HG02870 (cell line): ENCODE results near the gene WDHD1.
"Not testable (repeated sequence)": the region's sequence is repeated elsewhere in the genome, so short reads cannot be mapped to it uniquely, and the experiment has no call there.

Experiments used
- ATAC-seq: cut with Tn5 transposase; IDR thresholded peaks from one replicate; pipeline ENCODE4 v1.9.1; 2021; ENCODE audit warnings: mild to moderate bottlenecking, moderate library complexity; ENCODE audit not compliant: unreplicated experiment

The WDHD1 gene

GRCh38 chr14:55047301-55048053 lies 20.6 kb upstream of the WDHD1 start:
- ATAC-seq, result no peak

- ATAC-seq, result no peak
Measured at GRCh38 chr14:55045087-55045486, 18.2 kb upstream of the WDHD1 start.

GRCh38 chr14:55043528-55043927 lies 16.6 kb upstream of the WDHD1 start:
- ATAC-seq, result no peak

- ATAC-seq, result no peak
Measured at GRCh38 chr14:55038708-55039107, 11.8 kb upstream of the WDHD1 start.

- not testable (repeated sequence) for ATAC-seq
Measured at GRCh38 chr14:55037995-55038394, 11.1 kb upstream of the WDHD1 start.

DNA sequence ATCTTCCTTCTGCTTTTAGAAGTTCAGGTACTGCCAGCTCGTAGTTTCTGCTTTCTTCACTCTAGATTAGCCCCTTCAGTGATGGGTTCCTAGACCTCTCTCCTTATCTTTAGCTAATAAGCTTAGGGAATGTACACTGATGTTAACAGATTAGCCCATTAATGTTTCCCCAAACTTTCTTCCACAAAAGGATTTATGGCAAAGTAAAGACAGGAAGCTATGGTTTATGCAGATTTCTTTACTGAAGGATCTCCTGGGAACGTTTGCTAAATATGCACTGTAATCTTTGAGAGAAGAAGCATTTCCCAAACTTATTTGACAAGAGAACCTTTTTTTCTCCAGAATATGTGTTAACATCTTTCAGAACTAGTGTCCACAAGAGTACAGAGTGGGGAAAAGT lies 4.3 kb upstream of the WDHD1 start:
- no peak for ATAC-seq

- no peak for ATAC-seq
Measured at GRCh38 chr14:55028476-55028875, 1.6 kb upstream of the WDHD1 start.

- ATAC-seq, result no peak
Measured at GRCh38 chr14:55028066-55028465, 1.2 kb upstream of the WDHD1 start.

DNA sequence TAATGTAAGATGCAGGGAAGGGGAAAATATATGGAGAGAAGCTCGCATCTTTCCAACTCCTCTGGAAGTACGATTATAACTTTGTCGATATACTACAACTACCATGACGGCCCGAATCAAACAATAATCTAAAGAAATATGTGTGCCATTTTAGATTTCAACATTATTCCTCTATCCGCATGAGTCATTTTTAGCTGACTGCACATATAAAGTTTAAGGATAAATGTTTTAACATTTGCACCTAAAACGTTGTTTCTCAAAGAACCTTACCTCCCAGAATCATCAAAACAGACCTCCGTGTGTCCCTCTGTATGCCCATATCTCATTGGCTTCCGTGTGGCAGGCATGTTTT lies 482 bp downstream of the WDHD1 start:
- no peak for ATAC-seq

GRCh38 chr14:55025948-55026347 lies 951 bp downstream of the WDHD1 start:
- ATAC-seq, result no peak

- ATAC-seq, result not testable (repeated sequence)
Measured at GRCh38 chr14:55024365-55024764, 2.5 kb downstream of the WDHD1 start.

DNA sequence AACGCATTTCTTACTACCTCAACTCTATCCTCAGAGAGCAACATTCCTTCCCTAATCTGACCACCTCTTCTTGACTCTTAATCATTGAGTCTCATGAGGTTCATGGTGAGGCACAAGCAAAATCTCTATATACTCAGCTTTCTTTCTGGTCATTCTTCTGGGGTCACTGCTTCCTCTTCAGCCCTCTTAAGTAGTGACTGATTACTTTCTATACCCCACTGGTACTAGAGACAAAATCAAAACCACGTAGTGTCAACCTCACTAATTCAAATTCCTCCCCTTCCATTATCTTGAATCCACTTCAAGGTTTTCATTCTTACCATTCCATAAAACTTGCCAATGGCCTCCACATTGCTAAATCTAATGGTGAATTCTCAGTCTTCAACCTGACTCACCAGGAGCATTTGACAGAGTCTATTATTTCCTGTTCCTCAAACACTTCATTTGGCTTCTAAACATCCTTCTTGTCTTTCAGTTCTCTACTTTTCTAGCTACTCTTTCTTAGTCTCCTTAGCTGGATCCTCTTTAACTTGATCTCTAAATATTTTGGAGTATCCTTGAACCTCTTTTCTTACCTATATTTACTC lies 6.8 kb downstream of the WDHD1 start:
- no peak for ATAC-seq

GRCh38 chr14:55015006-55015405 lies 11.9 kb downstream of the WDHD1 start:
- no peak for ATAC-seq

- ATAC-seq, result no peak
Measured at GRCh38 chr14:55005071-55005470, 21.8 kb downstream of the WDHD1 start.

GRCh38 chr14:55000381-55000780 lies 26.5 kb downstream of the WDHD1 start:
- ATAC-seq, result no peak

DNA sequence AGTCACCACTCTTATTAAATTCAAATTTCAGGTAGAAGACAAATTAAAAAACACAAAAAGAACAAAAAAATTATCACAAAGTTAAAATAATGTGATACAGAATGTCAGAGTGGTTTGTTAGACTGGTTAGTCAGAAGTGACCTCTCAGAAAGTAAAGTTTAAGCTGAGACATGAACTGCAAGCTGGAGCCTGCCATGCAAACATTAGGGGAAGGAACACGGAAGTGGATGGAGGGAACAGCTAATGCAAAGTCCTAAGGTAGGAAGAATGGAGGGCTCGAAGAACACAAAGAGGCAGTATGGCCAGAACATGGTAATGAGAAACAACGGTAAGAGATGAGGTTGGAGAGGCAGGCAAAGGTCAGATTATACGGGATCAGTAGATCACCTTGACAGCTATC lies 41.7 kb downstream of the WDHD1 start:
- no peak for ATAC-seq

DNA sequence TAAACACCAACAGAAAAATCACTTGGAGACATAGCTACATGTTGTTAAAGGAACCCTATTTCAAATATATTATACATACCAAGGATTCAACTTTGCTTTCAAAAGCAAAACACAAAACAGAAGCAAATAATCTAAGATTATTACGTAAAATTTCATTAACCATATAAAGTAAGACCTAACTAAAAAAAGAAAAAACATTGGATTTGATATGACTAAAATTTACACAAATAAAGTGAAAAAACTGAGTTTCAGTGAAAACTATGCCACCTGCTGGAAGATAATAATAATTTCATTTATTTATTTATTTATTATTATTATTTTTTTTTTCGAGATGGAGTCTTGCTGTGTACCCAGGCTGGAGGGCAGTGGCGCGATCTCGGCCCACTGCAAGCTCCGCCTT lies 45.2 kb downstream of the WDHD1 start:
- no peak for ATAC-seq

- ATAC-seq, result no peak
Measured at GRCh38 chr14:54979039-54979438, 47.9 kb downstream of the WDHD1 start.

GRCh38 chr14:54976316-54976715 lies 50.6 kb downstream of the WDHD1 start:
- no peak for ATAC-seq

DNA sequence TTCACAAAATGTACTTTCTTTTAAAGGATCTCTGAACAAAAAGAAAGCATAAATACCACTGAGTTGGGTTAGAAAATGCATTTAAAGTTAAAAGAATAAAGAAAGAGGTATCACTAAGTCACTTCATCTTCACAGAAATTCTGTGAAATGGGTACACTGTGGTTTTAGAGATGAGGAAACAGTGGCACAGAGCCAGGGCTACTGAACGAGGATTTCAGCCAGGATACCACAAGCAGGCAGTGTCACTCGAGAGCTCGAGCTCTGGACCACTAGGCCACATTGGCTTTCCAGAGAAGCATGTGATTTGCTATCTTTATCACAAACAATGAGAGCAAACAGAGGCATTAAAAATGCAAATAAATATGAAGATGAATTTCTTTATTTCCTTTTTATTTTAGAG lies 51.0 kb downstream of the WDHD1 start:
- ATAC-seq, result no peak

- ATAC-seq, result no peak
Measured at GRCh38 chr14:54974788-54975414, 52.0 kb downstream of the WDHD1 start.

GRCh38 chr14:54967496-54967895 lies 59.4 kb downstream of the WDHD1 start:
- no peak for ATAC-seq
